Heart right ventricle (tissue), 16 donors: Measurements from ENCODE around the gene LYST. TPM values are rescaled to one million over a fixed set of nuclear protein-coding genes. Genes with fewer than 3 reads are reported as not detected.

Source experiments
- ATAC-seq, 8 donors: fragments of 200-7000 bp; cut with Tn5 transposase; one replicate each; pipeline ENCODE4 v1.9.1; 2020; ENCODE audit warnings: mild to moderate bottlenecking in 8 of 8, moderate library complexity in 8 of 8, moderate number of reproducible peaks in 1 of 8
- DNase-seq, 2 donors: peaks; one replicate each; pipeline ENCODE4 v3.0.0-alpha.2; 2020
- H3K27ac ChIP-seq, 10 donors: fragments of 200-600 bp; sonication (generic) in 2 of 10; one replicate each; pipeline versions ENCODE4 v1.5.0 to v1.8.0; 2020 to 2022; ENCODE audit warnings: mild to moderate bottlenecking in 3 of 10
- H3K27me3 ChIP-seq, 7 donors: fragments of 200-600 bp; one replicate each; pipeline ENCODE4 v1.8.0; 2021 to 2022; ENCODE audit warnings: mild to moderate bottlenecking in 2 of 7
- H3K36me3 ChIP-seq, 9 donors: fragments of 200-600 bp; sonication (generic) in 1 of 9; one replicate each; pipeline versions ENCODE4 v1.5.0 to v1.8.0; 2020 to 2022; ENCODE audit warnings: mild to moderate bottlenecking in 2 of 9
- H3K4me1 ChIP-seq, 9 donors: fragments of 200-600 bp; sonication (generic) in 1 of 9; one replicate each; pipeline versions ENCODE4 v1.5.0 to v1.8.0; 2020 to 2022; ENCODE audit warnings: mild to moderate bottlenecking in 4 of 9
- H3K4me3 ChIP-seq, 10 donors: fragments of 200-600 bp; sonication (generic) in 2 of 10; one replicate each; pipeline versions ENCODE4 v1.5.0 to v1.8.0; 2020 to 2022; ENCODE audit warnings: mild to moderate bottlenecking in 7 of 10, moderate library complexity in 2 of 10
- H3K9me3 ChIP-seq, 11 donors: fragments of 200-600 bp in 10 of 11; sonication (generic) in 2 of 11; one replicate each; pipeline versions ENCODE4 v1.5.0 to v1.8.0; 2013 to 2022; ENCODE audit warnings: mild to moderate bottlenecking in 2 of 11, control low read depth in 1 of 11, moderate library complexity in 1 of 11
- CTCF ChIP-seq, 9 donors: fragments of 200-600 bp; sonication (generic) in 2 of 9; IDR thresholded peaks; one replicate each; pipeline versions ENCODE4 v1.5.0 to v1.8.0; 2021 to 2022; ENCODE audit warnings: antibody characterized with exemption in 9 of 9, mild to moderate bottlenecking in 5 of 9, moderate library complexity in 1 of 9
- WGBS, 2 donors: extraction: QIAGEN DNeasy Blood & Tissue Kit; methylation state at CpG; one replicate each; pipeline ENCODE4 v1.1.7; 2013; ENCODE audit warnings: inconsistent platforms in 1 of 2; 5-methylcytosine and 5-hydroxymethylcytosine counted together
- intact Hi-C, 10 donors: fragments of 100-400 bp; cut with DNase I; formaldehyde crosslinking; loops; one replicate each; pipeline versions ENCODE4 v1.11.1 to v1.14.2; 2022
- polyA plus RNA-seq, 2 donors: library from polyadenylated mRNA; stranded (reverse); fragments of 200-250 nt; gene quantifications; one replicate each; pipeline ENCODE4 v1.2.3, GENCODE V29; 2013
- total RNA-seq, 10 donors: library from RNA; stranded (reverse); fragmentation: NEBNext Ultra II Directional in 3 of 10; extraction: Animal tissue kit (Norgen Biotek cat#: 25700) in 3 of 10; gene quantifications; one replicate each; pipeline versions ENCODE4 v1.2.1 to v1.2.4, GENCODE V29; 2021 to 2023
- donor health status: Arrhythmogenic right ventricular cardiomyopathy.
- donor health status: ischemic (EF 13 %, LVEDD 7.1; RV severe dilation, severe dysfunction).
- donor health status: healthy with polysubstance abuse.
- donor health status: DM: no; HTN: yes; CAD: no.
- donor health status: DM: no; HTN: no; CAD: no.
- donor health status: ischemic (EF 25% LVEDD 6.9; RV normal size, moderate dysfunction).
- donor health status: ischemic (EF 25% LVEDD 5.7; RV mildly dilated, moderate dysfunction).
- donor health status: healthy.
- donor health status: DM: yes; HTN: yes; CAD: no.
- donor health status: Ischemic cardiomyopathy.
- donor health status: ischemic (EF 35%, LVEDD 5.7; RV mildly dilated, moderate dysfunction).
- donor health status: nonischemic (EF 11% LVEDD 7.7; RV severe dilation, severe dysfunction).
- donor health status: DM: yes; HTN: yes; CAD: no.
- donor health status: PGD.
- donor health status: ischemic (EF 29% LVEDD 5.4; RV normal size, mild dysfunction).
- donor health status: nonischemic (EF 23%, LVEDD 6.1; RV moderate dilation, normal function).

Gene LYST
- total and polyA plus RNA-seq, 12 donors: 3.3 to 13.6 (median 10.5) TPM

DNA sequence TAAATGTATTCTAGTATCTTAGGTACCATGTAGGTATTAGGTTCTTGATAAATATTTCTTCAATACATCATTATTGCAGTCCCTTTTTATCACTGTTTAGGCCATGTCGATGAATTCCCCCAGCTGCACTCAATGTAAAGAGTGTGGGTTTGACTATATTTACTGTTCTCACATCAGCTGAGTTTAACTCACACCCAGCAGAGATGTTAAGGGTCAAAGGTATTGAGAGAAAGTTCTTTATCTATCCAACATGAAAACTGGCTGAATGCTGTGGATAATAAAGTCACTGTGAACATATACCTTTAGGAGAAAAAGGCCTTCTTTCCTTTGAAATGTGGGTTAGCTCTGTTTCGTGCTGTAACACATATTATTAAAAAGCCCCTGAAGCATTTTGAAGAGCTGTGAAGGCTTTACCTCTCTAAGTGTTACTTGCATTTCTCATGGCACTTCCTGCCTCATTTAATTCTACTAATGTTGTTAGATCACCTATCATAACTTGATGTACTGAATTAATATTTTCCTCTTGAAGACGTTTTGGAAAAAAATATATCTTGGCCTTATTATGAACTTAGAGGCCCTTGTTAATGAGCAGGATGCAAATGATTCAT is 19.1 kb upstream of the LYST start:
- TF ChIP-seq CTCF (IDR thresholded peaks at IDR 0.05): no peak
- Histone ChIP-seq H3K4me3 (no peak overlapping the region), H3K27me3 (no peaks in the 10 kb centered on the region), H3K9me3 (no peaks in the 10 kb centered on the region), H3K36me3 (no peaks in the 10 kb centered on the region), H3K27ac (peak overlapping the region in 1 of 10 donors; percentile 2), H3K4me1 (peaks cover 0 to 39% (median 14%) of the 10 kb centered on the region in 9 donors)
- ATAC-seq (no peak), DNase-seq (no peak)
- WGBS, 2 donors: 84 to 88% methylated on average over 3 of the region's 3 CpGs
- intact Hi-C loops: loop anchor here in 2 of 10 donors (1.0 to 10.0 kb wide), 2 partner anchors 27 to 89 kb away; no protein-coding TSS in a partner anchor

GRCh38 chr1:235883261-235883927 is 16.7 kb upstream of the LYST start:
- peak overlapping the region in 6 of 10 donors; percentile 3 to 30 (median 24) for H3K4me3 ChIP-seq
- H3K9me3 ChIP-seq: no peaks in the 10 kb centered on the region
- H3K4me1 ChIP-seq: peaks cover 0 to 61% (median 23%) of the 10 kb centered on the region in 9 donors
- intact Hi-C loops: loop anchor here in 2 of 10 donors (5.0 to 10.0 kb wide), 2 partner anchors 34 to 91 kb away; no protein-coding TSS in a partner anchor
- peak; percentile 79 to 89 for DNase-seq
- no peaks in the 10 kb centered on the region for H3K36me3 ChIP-seq
- H3K27me3 ChIP-seq: no peaks in the 10 kb centered on the region
- TF ChIP-seq CTCF (IDR thresholded peaks at IDR 0.05): no peak
- 23 to 32% methylated on average over 12 of the region's 12 CpGs for WGBS, 2 donors
- peak overlapping the region in 9 of 10 donors; percentile 35 to 75 (median 67) for H3K27ac ChIP-seq
- ATAC-seq: peak; percentile 85 to 96 (median 91)

DNA sequence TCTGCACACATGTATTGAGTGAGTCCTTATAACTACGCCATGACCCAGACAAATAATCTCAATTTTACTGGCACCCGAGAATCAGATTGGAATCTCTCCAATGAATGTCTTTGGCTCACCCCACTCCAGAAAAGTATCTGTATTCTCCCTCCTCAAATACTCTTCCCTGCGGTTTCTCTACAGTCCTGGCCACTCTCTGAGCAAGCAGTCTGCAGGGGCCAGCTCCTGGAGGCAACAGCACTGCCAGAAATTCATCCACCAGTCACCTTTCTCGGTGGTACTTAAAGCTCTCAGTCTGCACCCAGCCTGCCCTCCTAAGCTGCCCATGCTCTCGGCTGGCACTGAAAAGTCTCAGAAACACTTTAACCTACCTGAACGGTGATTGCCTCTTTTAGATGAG is 16.1 kb upstream of the LYST start:
- Histone ChIP-seq H3K27ac (peak overlapping the region in 9 of 10 donors; percentile 35 to 75 (median 67)), H3K36me3 (no peaks in the 10 kb centered on the region), H3K9me3 (no peaks in the 10 kb centered on the region), H3K4me1 (peaks cover 0 to 67% (median 23%) of the 10 kb centered on the region in 9 donors), H3K4me3 (peak overlapping the region in 6 of 10 donors; percentile 3 to 30 (median 24)), H3K27me3 (no peaks in the 10 kb centered on the region)
- no peak for TF ChIP-seq CTCF (IDR thresholded peaks at IDR 0.05)
- no peak for DNase-seq
- intact Hi-C loops: loop anchor here in 2 of 10 donors (5.0 to 10.0 kb wide), 2 partner anchors 34 to 92 kb away; no protein-coding TSS in a partner anchor
- 63 to 70% methylated on average over 6 of the region's 6 CpGs for WGBS, 2 donors
- no peak for ATAC-seq

DNA sequence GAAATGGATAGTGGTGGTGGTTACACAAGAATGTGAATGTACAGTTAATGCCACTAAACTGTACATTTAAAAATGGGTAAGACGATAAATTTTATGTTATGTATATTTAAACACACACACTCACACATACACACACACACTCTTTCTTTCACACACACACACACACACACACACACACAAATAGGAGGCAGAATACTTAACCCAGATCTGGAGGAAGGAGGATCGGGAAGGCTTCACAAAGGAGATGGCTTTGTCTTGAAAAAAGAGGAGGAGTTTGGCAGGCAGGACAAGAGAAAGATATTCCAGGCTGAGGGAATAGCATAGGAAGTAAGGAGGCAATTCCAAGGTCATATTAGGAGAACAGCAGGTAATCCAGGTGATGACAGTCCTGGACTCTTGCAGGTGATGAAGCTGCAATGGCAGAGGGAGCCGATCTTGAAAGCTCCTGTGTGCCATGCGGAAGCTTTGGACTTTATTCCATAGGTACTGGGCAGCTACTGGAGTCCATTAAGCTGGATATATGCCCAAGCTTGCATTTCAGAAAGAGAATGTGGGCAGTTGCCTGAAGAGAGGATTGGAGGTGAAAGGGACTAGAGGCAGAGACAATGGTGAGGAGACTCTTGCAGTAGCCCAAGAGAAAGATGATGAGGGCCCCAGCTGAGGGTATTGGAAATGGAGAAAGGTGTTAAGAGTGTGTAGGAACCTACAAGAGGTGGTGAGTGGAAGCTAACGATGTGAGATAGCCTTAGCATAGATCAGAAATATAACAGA is 15.4 kb upstream of the LYST start:
- peaks cover 0 to 63% (median 23%) of the 10 kb centered on the region in 9 donors for H3K4me1 ChIP-seq
- H3K36me3 ChIP-seq: no peaks in the 10 kb centered on the region
- H3K4me3 ChIP-seq: peak overlapping the region in 4 of 10 donors; percentile 16 to 30 (median 26)
- intact Hi-C loops: loop anchor here in 2 of 10 donors (5.0 to 10.0 kb wide), 2 partner anchors 35 to 93 kb away; no protein-coding TSS in a partner anchor
- peak overlapping the region in 2 of 10 donors; percentile 67 to 75 for H3K27ac ChIP-seq
- 91 to 92% methylated on average over 5 of the region's 5 CpGs for WGBS, 2 donors
- DNase-seq (no peak), ATAC-seq (no peak)
- H3K27me3 ChIP-seq: no peaks in the 10 kb centered on the region
- no peaks in the 10 kb centered on the region for H3K9me3 ChIP-seq
- no peak for TF ChIP-seq CTCF (IDR thresholded peaks at IDR 0.05)
